ENCODE measurements around the gene ARID2. TPM values are rescaled to one million over a fixed set of nuclear protein-coding genes. Genes with fewer than 3 reads are reported as not detected.

ARID2 gene
- total and polyA plus RNA-seq, 2 donors from 2014 or later: 4.4 to 35.7 TPM

DNA sequence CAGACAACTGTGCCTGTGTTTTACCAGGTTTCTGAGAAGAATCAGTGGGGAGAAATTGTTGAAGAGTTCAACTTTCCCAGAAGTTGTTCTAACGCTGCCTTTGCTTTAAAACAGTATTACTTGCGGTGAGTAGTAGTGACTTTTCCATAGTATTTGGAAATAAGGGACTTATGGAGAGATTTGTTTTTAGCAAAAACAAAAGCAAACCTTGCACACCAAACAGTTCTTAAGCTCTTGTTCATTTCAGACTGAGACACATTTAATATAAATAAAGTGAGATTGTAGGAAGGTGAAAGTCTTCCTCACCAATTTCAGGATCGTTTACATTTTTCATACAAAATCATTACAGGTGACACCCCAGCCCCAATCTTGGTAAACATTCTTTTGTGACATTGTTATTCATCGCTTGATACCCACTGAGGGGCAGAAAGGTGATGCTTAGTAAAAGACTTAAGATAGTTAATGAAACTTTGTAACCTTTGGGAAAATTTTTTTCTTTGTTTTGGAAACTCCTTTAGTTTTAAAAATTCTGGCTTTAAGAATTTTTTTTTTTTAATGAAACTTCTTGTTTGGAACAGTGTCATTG is 1.8 kb downstream of the ARID2 start:
- Histone ChIP-seq H3K9me3 (ENCODE audit: control insufficient read depth in 2 of 3, insufficient read depth in 1 of 3, low read length in 3 of 3) (no peaks in the 10 kb centered on the region), H3K4me1 (ENCODE audit: control insufficient read depth in 2 of 3, insufficient read depth in 2 of 3, low read depth in 1 of 3, low read length in 3 of 3) (peaks cover 5 to 6% (median 6%) of the 10 kb centered on the region in 3 donors), H3K4me3 (ENCODE audit: low read length in 3 of 3) (peak overlapping the region; percentile 66 to 88 (median 83)), H3K27me3 (ENCODE audit: control insufficient read depth, insufficient read depth, low read length) (no peaks in the 10 kb centered on the region), H3K36me3 (ENCODE audit: control insufficient read depth in 2 of 3, insufficient read depth in 3 of 3, low read length in 3 of 3) (no peaks in the 10 kb centered on the region), H3K9ac (ENCODE audit: low read length in 3 of 3) (peak overlapping the region; percentile 66 to 96 (median 90)), H3K27ac (ENCODE audit: low read depth in 2 of 2, low read length in 2 of 2) (peak overlapping the region; percentile 90 to 96)
- TF ChIP-seq, protein P1, sequence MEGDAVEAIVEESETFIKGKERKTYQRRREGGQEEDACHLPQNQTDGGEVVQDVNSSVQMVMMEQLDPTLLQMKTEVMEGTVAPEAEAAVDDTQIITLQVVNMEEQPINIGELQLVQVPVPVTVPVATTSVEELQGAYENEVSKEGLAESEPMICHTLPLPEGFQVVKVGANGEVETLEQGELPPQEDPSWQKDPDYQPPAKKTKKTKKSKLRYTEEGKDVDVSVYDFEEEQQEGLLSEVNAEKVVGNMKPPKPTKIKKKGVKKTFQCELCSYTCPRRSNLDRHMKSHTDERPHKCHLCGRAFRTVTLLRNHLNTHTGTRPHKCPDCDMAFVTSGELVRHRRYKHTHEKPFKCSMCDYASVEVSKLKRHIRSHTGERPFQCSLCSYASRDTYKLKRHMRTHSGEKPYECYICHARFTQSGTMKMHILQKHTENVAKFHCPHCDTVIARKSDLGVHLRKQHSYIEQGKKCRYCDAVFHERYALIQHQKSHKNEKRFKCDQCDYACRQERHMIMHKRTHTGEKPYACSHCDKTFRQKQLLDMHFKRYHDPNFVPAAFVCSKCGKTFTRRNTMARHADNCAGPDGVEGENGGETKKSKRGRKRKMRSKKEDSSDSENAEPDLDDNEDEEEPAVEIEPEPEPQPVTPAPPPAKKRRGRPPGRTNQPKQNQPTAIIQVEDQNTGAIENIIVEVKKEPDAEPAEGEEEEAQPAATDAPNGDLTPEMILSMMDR (IDR thresholded peaks at IDR 0.05; ENCODE audit: borderline replicate concordance, extremely low read depth, insufficient read depth): no peak
- FAIRE-seq: no peak
- DNase-seq: peak in 1 of 5 donors; percentile 30
- intact Hi-C loops (cut with DNase I): no loop called here

DNA sequence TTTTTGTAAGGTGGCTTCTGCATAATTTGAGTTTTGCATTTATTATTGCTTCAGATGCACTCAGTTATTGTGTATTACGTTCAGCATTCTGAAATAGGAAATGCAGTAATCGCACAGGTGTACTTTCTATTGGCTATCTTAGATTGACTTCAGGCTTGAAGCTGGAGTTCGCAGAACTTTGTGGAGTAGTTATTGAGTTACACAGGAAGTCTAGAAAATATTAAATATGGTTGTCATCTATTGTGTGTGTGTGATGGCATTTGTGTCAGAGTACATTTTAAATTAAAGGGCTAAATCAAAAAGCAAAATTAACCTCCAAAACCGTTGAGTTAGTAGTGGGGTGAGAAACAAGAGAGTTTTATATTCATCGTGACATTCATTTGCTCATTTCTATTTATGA is 2.7 kb downstream of the ARID2 start:
- no peaks in the 10 kb centered on the region for H3K27me3 ChIP-seq (ENCODE audit: control insufficient read depth, insufficient read depth, low read length)
- FAIRE-seq (no peak), DNase-seq (peak in 2 of 5 donors; percentile 47 to 55)
- TF ChIP-seq, protein P1 (IDR thresholded peaks at IDR 0.05; ENCODE audit: borderline replicate concordance, extremely low read depth, insufficient read depth): no peak
- intact Hi-C loops (cut with DNase I): no loop called here
- peak overlapping the region in 2 of 3 donors; percentile 30 to 90 for H3K9ac ChIP-seq (ENCODE audit: low read length in 3 of 3)
- no peaks in the 10 kb centered on the region for H3K9me3 ChIP-seq (ENCODE audit: control insufficient read depth in 2 of 3, insufficient read depth in 1 of 3, low read length in 3 of 3)
- H3K4me3 ChIP-seq (ENCODE audit: low read length in 3 of 3): peak overlapping the region; percentile 15 to 88 (median 29)
- H3K36me3 ChIP-seq (ENCODE audit: control insufficient read depth in 2 of 3, insufficient read depth in 3 of 3, low read length in 3 of 3): no peaks in the 10 kb centered on the region
- peaks cover 5 to 6% (median 6%) of the 10 kb centered on the region in 3 donors for H3K4me1 ChIP-seq (ENCODE audit: control insufficient read depth in 2 of 3, insufficient read depth in 2 of 3, low read depth in 1 of 3, low read length in 3 of 3)
- peak overlapping the region in 1 of 2 donors; percentile 7 for H3K27ac ChIP-seq (ENCODE audit: low read depth in 2 of 2, low read length in 2 of 2)

DNA sequence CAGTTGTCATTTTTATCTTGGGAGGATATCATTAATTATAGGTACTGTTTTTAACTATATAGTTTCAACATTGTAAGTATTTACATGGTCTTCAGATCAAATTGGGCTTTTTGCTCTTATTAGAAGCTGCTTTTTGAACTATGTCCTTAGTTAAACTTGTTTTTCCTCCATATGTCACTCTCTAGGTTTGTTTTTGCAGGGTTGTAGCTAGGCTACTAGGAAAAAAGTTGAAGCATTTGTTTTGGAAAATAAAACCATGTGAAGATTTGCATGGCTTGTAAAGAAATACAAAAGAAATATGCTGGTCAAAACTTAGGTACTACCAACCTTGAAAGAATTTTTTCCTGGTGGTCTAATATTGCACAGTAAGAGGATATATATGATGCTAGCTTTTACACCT is 3.4 kb downstream of the ARID2 start:
- H3K27me3 ChIP-seq (ENCODE audit: control insufficient read depth, insufficient read depth, low read length): no peaks in the 10 kb centered on the region
- TF ChIP-seq, protein P1 (IDR thresholded peaks at IDR 0.05; ENCODE audit: borderline replicate concordance, extremely low read depth, insufficient read depth): no peak
- no peak overlapping the region for H3K27ac ChIP-seq (ENCODE audit: low read depth in 2 of 2, low read length in 2 of 2)
- peaks cover 5 to 6% (median 6%) of the 10 kb centered on the region in 3 donors for H3K4me1 ChIP-seq (ENCODE audit: control insufficient read depth in 2 of 3, insufficient read depth in 2 of 3, low read depth in 1 of 3, low read length in 3 of 3)
- FAIRE-seq (no peak), DNase-seq (peak in 2 of 5 donors; percentile 38 to 39)
- intact Hi-C loops (cut with DNase I): no loop called here
- H3K9ac ChIP-seq (ENCODE audit: low read length in 3 of 3): peak overlapping the region in 2 of 3 donors; percentile 13 to 29
- H3K4me3 ChIP-seq (ENCODE audit: low read length in 3 of 3): peak overlapping the region in 2 of 3 donors; percentile 15 to 45
- H3K36me3 ChIP-seq (ENCODE audit: control insufficient read depth in 2 of 3, insufficient read depth in 3 of 3, low read length in 3 of 3): peaks cover 0 to 2% (median 0%) of the 10 kb centered on the region in 3 donors
- H3K9me3 ChIP-seq (ENCODE audit: control insufficient read depth in 2 of 3, insufficient read depth in 1 of 3, low read length in 3 of 3): no peaks in the 10 kb centered on the region
